ENCODE results near the gene BTF3L4. TPM values are rescaled to one million over a fixed set of nuclear protein-coding genes. Genes with fewer than 3 reads are reported as not detected.

Gene BTF3L4
- total RNA-seq, 1 experiment from 2014 or later = 106 TPM

DNA sequence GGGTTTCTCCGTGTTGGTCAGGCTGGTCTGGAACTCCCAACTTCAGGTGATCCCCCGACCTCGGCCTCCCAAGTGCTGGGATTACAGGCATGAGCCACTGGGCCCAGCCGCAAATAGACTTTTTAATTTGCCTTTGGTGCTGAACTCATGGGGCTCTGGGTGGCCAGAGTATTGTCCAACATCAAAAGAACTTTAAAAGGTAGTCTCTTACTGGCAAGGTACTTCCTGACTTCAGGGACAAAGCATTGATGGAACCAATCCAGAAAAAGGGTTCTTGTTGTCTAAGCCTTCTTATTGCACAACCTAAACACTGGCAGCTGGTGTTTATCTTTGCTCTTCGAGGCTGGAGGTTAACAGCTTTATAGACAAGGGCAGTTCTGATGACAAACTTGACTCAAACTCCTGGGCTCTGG lies 18.7 kb upstream of the BTF3L4 start:
- 0 out of 2 replicates have a peak, but pooled peaks cover 1% of the 10 kb centered on the region for H3K79me2 ChIP-seq (ENCODE audit: insufficient read depth, low read length)
- H3K56ac ChIP-seq (ENCODE audit: insufficient read length, low read depth, low read length) = no peak overlapping the region
- no peak overlapping the region for H3K9ac ChIP-seq (ENCODE audit: extremely low read depth, insufficient read length, low read length)
- H2BK12ac ChIP-seq (ENCODE audit: insufficient read length, low read depth, low read length) = no peak overlapping the region
- WGBS (ENCODE audit: extremely low coverage, insufficient read length, low lambda C conversion rate) = no CpG with 5 or more reads among the region's 5 CpGs
- H3K14ac ChIP-seq (ENCODE audit: insufficient read depth, low read length) = no peak overlapping the region
- no peak overlapping the region for H3K4me3 Mint-ChIP-seq
- H4K5ac ChIP-seq (ENCODE audit: insufficient read length, low read depth, low read length) = no peak overlapping the region
- H3K36me3 Mint-ChIP-seq (ENCODE audit: insufficient read depth in 1 of 3, low read depth in 3 of 3) = peaks cover 10 to 57% (median 34%) of the 10 kb centered on the region in 3 experiments; a peak in 6 of 7 replicates
- no peak overlapping the region for H3T11ph ChIP-seq (ENCODE audit: low read length)
- H3K27ac Mint-ChIP-seq = no peak overlapping the region
- H4K8ac ChIP-seq (replicated peaks; ENCODE audit: insufficient read length, low read depth, low read length) = no peak overlapping the region
- H3K79me1 ChIP-seq (ENCODE audit: insufficient read depth, low read depth, low read length, poor library complexity, severe bottlenecking) = no peaks in the 10 kb centered on the region
- H3K18ac ChIP-seq (ENCODE audit: insufficient read length, low read depth, low read length) = no peak overlapping the region
- DNase-seq = no peak
- no peak overlapping the region for H3K4ac ChIP-seq (ENCODE audit: low read depth, low read length)
- H3K9me3 Mint-ChIP-seq = no peaks in the 10 kb centered on the region
- H3K27me3 ChIP-seq (ENCODE audit: insufficient read depth, low read length) = no peaks in the 10 kb centered on the region
- H2BK5ac ChIP-seq (ENCODE audit: insufficient read length, low read length) = no peak overlapping the region
- H2BK120ac ChIP-seq (ENCODE audit: low read depth, low read length, poor library complexity, severe bottlenecking) = no peak overlapping the region
- H4K20me1 ChIP-seq (ENCODE audit: control insufficient read depth, insufficient read depth, insufficient read length) = no peaks in the 10 kb centered on the region
- no peak overlapping the region for H3K4me2 ChIP-seq (ENCODE audit: insufficient read depth, insufficient read length, low read length)
- H3K23me2 ChIP-seq (ENCODE audit: insufficient read length, low read depth, low read length, poor library complexity, severe bottlenecking) = peaks cover 7% of the 10 kb centered on the region
- H2BK15ac ChIP-seq (ENCODE audit: low read depth, low read length) = no peak overlapping the region
- no peak overlapping the region for H4K91ac ChIP-seq (ENCODE audit: insufficient read length, low read depth, low read length)
- no peak overlapping the region for H2AFZ ChIP-seq (ENCODE audit: low read length)
- H3K4me1 Mint-ChIP-seq = peaks cover 7 to 11% of the 10 kb centered on the region in 2 experiments
- H2AK5ac ChIP-seq (ENCODE audit: insufficient read length, low read length) = no peak overlapping the region
- no peak overlapping the region for H3K27ac ChIP-seq (ENCODE audit: insufficient read length, low read depth, low read length)
- no peak overlapping the region for H3K23ac ChIP-seq (ENCODE audit: insufficient read length, low read depth, low read length)
- no peaks in the 10 kb centered on the region; the same call in 1 of the 2 replicates for H3K4me1 ChIP-seq (ENCODE audit: insufficient read depth, low read length)
- H3K27me3 Mint-ChIP-seq (ENCODE audit: low read depth) = no peaks in the 10 kb centered on the region
- no peaks in the 10 kb centered on the region for H3K9me3 ChIP-seq (ENCODE audit: control insufficient read depth, low read depth, low read length)
- no peak overlapping the region for H2BK20ac ChIP-seq (ENCODE audit: low read depth, low read length, poor library complexity, severe bottlenecking)
- no peak for TF ChIP-seq CTCF (conservative IDR thresholded peaks at IDR 0.05)

All from H9 (cell line).